DOHH2 (cell line): Measurements from ENCODE around the gene TMEM132D.

Experiments
- H3F3A ChIP-seq: fragments of 200-600 bp; sonication (generic), shearing (Covaris generic); 2 replicates; pipeline ENCODE4 v1.6.0; 2016; ENCODE audit warnings: antibody characterized with exemption, mild to moderate bottlenecking; ENCODE audit not compliant: control insufficient read depth, insufficient read depth
- H3K27ac ChIP-seq: fragments of 200-600 bp; sonication (generic); 2 replicates; pipeline ENCODE4 v1.5.1; 2014; ENCODE audit warnings: low read depth, mild to moderate bottlenecking, low read length, moderate library complexity
- H3K27me3 ChIP-seq: fragments of 200-600 bp; sonication (generic); 2 replicates; pipeline ENCODE4 v1.6.1; 2014; ENCODE audit warnings: mild to moderate bottlenecking, low read length, mixed read lengths; ENCODE audit not compliant: control insufficient read depth
- H3K36me3 ChIP-seq: fragments of 200-600 bp; sonication (generic); 2 replicates; pipeline ENCODE4 v1.6.1; 2014; ENCODE audit warnings: mild to moderate bottlenecking, low read length, moderate library complexity, mixed read lengths; ENCODE audit not compliant: control insufficient read depth
- H3K4me1 ChIP-seq: fragments of 200-600 bp; sonication (generic); 2 replicates; pipeline ENCODE4 v1.6.1; 2014; ENCODE audit warnings: mild to moderate bottlenecking, low read length, mixed read lengths; ENCODE audit not compliant: control insufficient read depth
- H3K4me2 ChIP-seq: fragments of 200-600 bp; sonication (generic); 2 replicates; pipeline ENCODE4 v1.6.0; 2014; ENCODE audit warnings: mild to moderate bottlenecking, low read length, moderate library complexity
- H3K4me3 ChIP-seq: fragments of 200-600 bp; sonication (generic); 2 replicates; pipeline ENCODE4 v1.5.1; 2014; ENCODE audit warnings: mild to moderate bottlenecking, low read length, mixed read lengths
- H3K79me2 ChIP-seq: fragments of 200-600 bp; sonication (generic); 2 replicates; pipeline ENCODE4 v1.6.1; 2014; ENCODE audit warnings: mild to moderate bottlenecking, low read length, mixed read lengths; ENCODE audit not compliant: control insufficient read depth
- H3K9me2 ChIP-seq: fragments of 200-600 bp; sonication (generic); replicated peaks from 2 replicates; pipeline ENCODE4 v1.6.1; 2014; ENCODE audit warnings: mild to moderate bottlenecking, low read length, mixed read lengths; ENCODE audit not compliant: control insufficient read depth
- H3K9me3 ChIP-seq: fragments of 200-600 bp; sonication (generic); 2 replicates; pipeline ENCODE4 v1.6.1; 2014; ENCODE audit warnings: antibody characterized with exemption, low read length, mixed read lengths; ENCODE audit not compliant: control insufficient read depth, insufficient read depth
- H4K20me1 ChIP-seq: fragments of 200-600 bp; sonication (generic); 2 replicates; pipeline ENCODE4 v1.6.0; 2014; ENCODE audit warnings: low read depth, mild to moderate bottlenecking, antibody characterized with exemption, low read length, moderate library complexity; ENCODE audit not compliant: control insufficient read depth, insufficient read depth
- EZH2phosphoT487 ChIP-seq: fragments of 200-600 bp; sonication (generic); IDR thresholded peaks from 2 replicates; pipeline ENCODE4 v1.6.1; 2017; ENCODE audit warnings: borderline replicate concordance, mild to moderate bottlenecking, antibody characterized with exemption, low read length, moderate library complexity, mixed read lengths
- TF ChIP-seq, protein P1 (sequence below): fragments of 200-600 bp; sonication (generic); IDR thresholded peaks from one replicate; pipeline ENCODE4 v1.5.1; 2014; ENCODE audit warnings: antibody characterized with exemption, mild to moderate bottlenecking, low read depth, low read length; ENCODE audit not compliant: poor library complexity, severe bottlenecking

Gene TMEM132D

DNA sequence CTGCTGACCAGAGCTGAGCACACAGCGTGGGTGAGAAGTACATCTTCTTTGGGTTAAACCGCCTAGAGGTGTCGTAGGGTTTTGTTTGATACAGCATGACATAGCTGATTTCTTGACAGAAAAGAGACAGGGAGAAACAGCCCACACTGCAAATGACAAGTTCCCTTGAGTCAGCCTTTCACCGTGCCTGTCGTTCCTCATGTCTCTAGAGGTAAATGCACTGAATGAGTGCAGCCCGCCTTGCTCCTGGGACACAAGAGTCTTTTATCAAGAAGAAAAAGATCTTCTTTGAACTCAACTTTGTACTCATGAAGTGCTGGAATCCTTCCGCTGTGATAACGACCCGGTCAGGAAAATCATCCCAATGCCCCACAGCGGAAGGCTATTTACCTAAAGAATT lies 77.6 kb downstream of the TMEM132D start:
- Histone ChIP-seq H3K36me3 (no peaks in the 10 kb centered on the region), H3K27me3 (no peaks in the 10 kb centered on the region), H3F3A (no peaks in the 10 kb centered on the region), H3K27ac (no peak overlapping the region), H3K4me2 (no peak overlapping the region), H3K4me1 (no peaks in the 10 kb centered on the region), H3K79me2 (no peaks in the 10 kb centered on the region), H4K20me1 (no peaks in the 10 kb centered on the region), H3K9me3 (peaks cover 6% of the 10 kb centered on the region; the same call in 1 of the 2 replicates), H3K9me2 (no peaks in the 10 kb centered on the region), H3K4me3 (no peak overlapping the region)
- TF ChIP-seq, protein P1, sequence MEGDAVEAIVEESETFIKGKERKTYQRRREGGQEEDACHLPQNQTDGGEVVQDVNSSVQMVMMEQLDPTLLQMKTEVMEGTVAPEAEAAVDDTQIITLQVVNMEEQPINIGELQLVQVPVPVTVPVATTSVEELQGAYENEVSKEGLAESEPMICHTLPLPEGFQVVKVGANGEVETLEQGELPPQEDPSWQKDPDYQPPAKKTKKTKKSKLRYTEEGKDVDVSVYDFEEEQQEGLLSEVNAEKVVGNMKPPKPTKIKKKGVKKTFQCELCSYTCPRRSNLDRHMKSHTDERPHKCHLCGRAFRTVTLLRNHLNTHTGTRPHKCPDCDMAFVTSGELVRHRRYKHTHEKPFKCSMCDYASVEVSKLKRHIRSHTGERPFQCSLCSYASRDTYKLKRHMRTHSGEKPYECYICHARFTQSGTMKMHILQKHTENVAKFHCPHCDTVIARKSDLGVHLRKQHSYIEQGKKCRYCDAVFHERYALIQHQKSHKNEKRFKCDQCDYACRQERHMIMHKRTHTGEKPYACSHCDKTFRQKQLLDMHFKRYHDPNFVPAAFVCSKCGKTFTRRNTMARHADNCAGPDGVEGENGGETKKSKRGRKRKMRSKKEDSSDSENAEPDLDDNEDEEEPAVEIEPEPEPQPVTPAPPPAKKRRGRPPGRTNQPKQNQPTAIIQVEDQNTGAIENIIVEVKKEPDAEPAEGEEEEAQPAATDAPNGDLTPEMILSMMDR: no peak
- no peak for TF ChIP-seq EZH2phosphoT487

DNA sequence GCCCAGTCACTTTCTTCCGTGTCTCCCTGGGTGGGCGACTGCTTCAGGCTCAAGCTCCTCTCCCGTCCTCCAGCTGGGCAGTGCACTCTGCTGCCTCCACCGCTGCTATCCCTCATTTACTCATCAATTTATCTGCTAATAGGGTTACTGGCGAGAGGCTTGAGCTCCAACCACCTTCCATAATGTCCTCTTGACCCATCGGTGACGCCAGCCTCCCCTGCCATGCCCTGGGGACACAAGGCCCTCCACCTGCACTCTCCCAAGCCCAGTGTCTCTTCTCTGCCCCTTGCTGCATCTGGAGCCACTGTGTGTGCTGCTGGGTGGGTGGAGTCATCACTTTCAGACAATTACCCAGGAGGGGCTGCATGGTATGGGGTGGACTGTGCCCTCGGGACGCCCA lies 78.5 kb downstream of the TMEM132D start:
- H3K36me3 ChIP-seq: no peaks in the 10 kb centered on the region
- H3K27ac ChIP-seq: no peak overlapping the region
- no peaks in the 10 kb centered on the region for H3K27me3 ChIP-seq
- no peak overlapping the region for H3K4me2 ChIP-seq
- peaks cover 6% of the 10 kb centered on the region; the same call in 1 of the 2 replicates for H3K9me3 ChIP-seq
- H4K20me1 ChIP-seq: no peaks in the 10 kb centered on the region
- no peaks in the 10 kb centered on the region for H3K9me2 ChIP-seq
- TF ChIP-seq EZH2phosphoT487: no peak
- TF ChIP-seq, protein P1: no peak
- no peak overlapping the region for H3K4me3 ChIP-seq
- H3K79me2 ChIP-seq: no peaks in the 10 kb centered on the region
- H3F3A ChIP-seq: no peaks in the 10 kb centered on the region
- no peaks in the 10 kb centered on the region for H3K4me1 ChIP-seq

DNA sequence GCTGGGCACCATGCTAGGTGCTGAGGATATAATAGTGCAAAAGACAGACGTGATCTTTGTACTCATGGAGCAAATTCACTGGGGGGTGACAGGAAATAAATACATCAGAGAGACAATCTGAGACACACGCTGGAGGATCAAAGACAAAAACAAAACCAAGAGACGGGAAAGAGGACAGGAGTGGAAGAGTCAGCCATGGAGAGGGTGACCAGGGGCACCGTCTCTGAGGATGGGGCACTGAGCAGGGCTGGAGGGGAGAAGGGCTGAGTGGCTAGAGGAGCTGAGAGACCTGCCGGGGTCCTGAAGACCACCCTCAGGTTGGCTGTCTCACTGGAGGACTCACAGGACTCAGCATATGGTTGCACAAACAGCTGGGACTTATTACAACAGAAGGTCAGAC lies 81.9 kb downstream of the TMEM132D start:
- Histone ChIP-seq H3K27me3 (no peaks in the 10 kb centered on the region), H3F3A (no peaks in the 10 kb centered on the region), H3K4me3 (no peak overlapping the region), H4K20me1 (no peaks in the 10 kb centered on the region), H3K79me2 (no peaks in the 10 kb centered on the region), H3K27ac (no peak overlapping the region), H3K9me2 (no peaks in the 10 kb centered on the region), H3K36me3 (no peaks in the 10 kb centered on the region), H3K4me2 (no peak overlapping the region), H3K4me1 (no peaks in the 10 kb centered on the region), H3K9me3 (peaks cover 3% of the 10 kb centered on the region; the same call in 1 of the 2 replicates)
- TF ChIP-seq, protein P1: no peak
- no peak for TF ChIP-seq EZH2phosphoT487
